HG03159 (cell line): ENCODE data around the gene FMNL2.
"Not testable (repeated sequence)": the region's sequence is repeated elsewhere in the genome, so short reads cannot be mapped to it uniquely, and the experiment has no call there.

Experiments
- ATAC-seq: cut with Tn5 transposase; IDR thresholded peaks from one replicate; pipeline ENCODE4 v1.9.1; 2021; ENCODE audit warnings: mild to moderate bottlenecking, moderate library complexity; ENCODE audit not compliant: unreplicated experiment

Gene FMNL2

GRCh38 chr2:152513681-152514080, 178.7 kb downstream of the FMNL2 start:
- no peak for ATAC-seq

- no peak for ATAC-seq
Observed at GRCh38 chr2:152518034-152518433, 183.1 kb downstream of the FMNL2 start.

GRCh38 chr2:152518641-152519580, 183.9 kb downstream of the FMNL2 start:
- no peak for ATAC-seq

GRCh38 chr2:152519581-152519952, 184.6 kb downstream of the FMNL2 start:
- ATAC-seq, result no peak

GRCh38 chr2:152520759-152521158, 185.8 kb downstream of the FMNL2 start:
- no peak for ATAC-seq

GRCh38 chr2:152522446-152522845, 187.5 kb downstream of the FMNL2 start:
- ATAC-seq, result not testable (repeated sequence)

- no peak for ATAC-seq
Observed at GRCh38 chr2:152523091-152523490, 188.1 kb downstream of the FMNL2 start.

- ATAC-seq, result no peak
Observed at GRCh38 chr2:152525277-152525838, 190.4 kb downstream of the FMNL2 start.

GRCh38 chr2:152529420-152530115, 194.6 kb downstream of the FMNL2 start:
- no peak for ATAC-seq

- no peak for ATAC-seq
Observed at GRCh38 chr2:152532241-152532640, 197.3 kb downstream of the FMNL2 start.

GRCh38 chr2:152534460-152535135, 199.6 kb downstream of the FMNL2 start:
- no peak for ATAC-seq

- no peak for ATAC-seq
Observed at GRCh38 chr2:152537081-152537651, 202.2 kb downstream of the FMNL2 start.

GRCh38 chr2:152539424-152539823, 204.4 kb downstream of the FMNL2 start:
- ATAC-seq, result no peak

GRCh38 chr2:152541712-152542111, 206.7 kb downstream of the FMNL2 start:
- no peak for ATAC-seq

- no peak for ATAC-seq
Observed at GRCh38 chr2:152542337-152542994, 207.5 kb downstream of the FMNL2 start.

- no peak for ATAC-seq
Observed at GRCh38 chr2:152542995-152543481, 208.1 kb downstream of the FMNL2 start.

- ATAC-seq, result no peak
Observed at GRCh38 chr2:152543717-152544116, 208.7 kb downstream of the FMNL2 start.

GRCh38 chr2:152544638-152545037, 209.7 kb downstream of the FMNL2 start:
- ATAC-seq, result no peak

- no peak for ATAC-seq
Observed at GRCh38 chr2:152546230-152546837, 211.4 kb downstream of the FMNL2 start.
